B cell (primary cell): ENCODE results near the gene THSD4. TPM values are rescaled to one million over a fixed set of nuclear protein-coding genes. Genes with fewer than 3 reads are reported as not detected.
"Not testable (repeated sequence)": the region's sequence is repeated elsewhere in the genome, so short reads cannot be mapped to it uniquely, and the experiment has no call there.

Source experiments
- ATAC-seq: fragments of 200-7000 bp; cut with Tn5 transposase; one replicate; pipeline ENCODE4 v1.10.0; 2021; ENCODE audit warnings: low read depth, mild to moderate bottlenecking, moderate number of reproducible peaks, moderate library complexity
- CTCF ChIA-PET: fragments of 350-600 bp; sonication (Branson Sonifier 250); formaldehyde crosslinking; loops from one replicate; lab custom pipeline; 2021; ENCODE audit warnings: antibody characterized with exemption, inconsistent platforms; lab: Charles Lee
- POLR2A ChIA-PET: fragments of 350-600 bp; sonication (Branson Sonifier 250); formaldehyde crosslinking; loops from one replicate; lab custom pipeline; 2021; ENCODE audit warnings: antibody characterized with exemption; lab: Charles Lee
- DNase-seq: peaks from one replicate; pipeline ENCODE4 v3.0.0; 2013
- H2AFZ ChIP-seq: 2 replicates; pipeline ENCODE4 v1.6.1; 2012; ENCODE audit warnings: mild to moderate bottlenecking, low read depth, low read length; ENCODE audit not compliant: insufficient read depth, poor library complexity, severe bottlenecking
- H3K27ac ChIP-seq, 2 donors: 1 replicate in 1 of 2; 2 replicates in 1 of 2; pipeline ENCODE4 v1.5.1; 2012 to 2013; ENCODE audit warnings: low read length in 2 of 2, mild to moderate bottlenecking in 2 of 2, moderate library complexity in 1 of 2
- H3K27me3 ChIP-seq, 4 experiments: fragments of 200-600 bp in 1 of 4; sonication (generic) in 1 of 4; replicated peaks in 1 of 4; 1 replicate in 2 of 4; 2 replicates in 2 of 4; pipeline versions ENCODE4 v1.6.1 to v1.7.0; 2013 to 2016; ENCODE audit warnings: low read length in 3 of 4, mild to moderate bottlenecking in 2 of 4, mixed read lengths in 1 of 4, moderate library complexity in 1 of 4; ENCODE audit not compliant: insufficient read depth in 4 of 4, control insufficient read depth in 3 of 4; ENCODE audit errors: control extremely low read depth in 1 of 4
- H3K36me3 ChIP-seq, 2 experiments: replicated peaks in 1 of 2; 1 replicate in 1 of 2; 2 replicates in 1 of 2; pipeline versions ENCODE4 v1.6.1 to v1.7.1; 2013; ENCODE audit warnings: low read length in 1 of 2; ENCODE audit not compliant: insufficient read depth in 2 of 2, control insufficient read depth in 1 of 2; ENCODE audit errors: control extremely low read depth in 1 of 2, extremely low read depth in 1 of 2
- H3K4me1 ChIP-seq, 2 donors: fragments of 200-600 bp in 1 of 2; sonication (generic) in 1 of 2; 1 replicate in 1 of 2; 2 replicates in 1 of 2; pipeline versions ENCODE4 v1.5.1 to v1.6.1; 2013 to 2017; ENCODE audit warnings: low read length in 2 of 2; ENCODE audit not compliant: control insufficient read depth in 2 of 2, insufficient read depth in 2 of 2
- H3K4me2 ChIP-seq: replicated peaks from 2 replicates; pipeline ENCODE3; 2012; ENCODE audit warnings: mild to moderate bottlenecking, low read depth, low read length; ENCODE audit not compliant: poor library complexity, severe bottlenecking
- H3K4me3 ChIP-seq, 5 experiments: fragments of 200-600 bp in 1 of 5; sonication (generic) in 1 of 5; 1 replicate in 3 of 5; 2 replicates in 2 of 5; pipeline versions ENCODE4 v1.5.1 to v1.7.0; 2011 to 2016; ENCODE audit warnings: low read length in 4 of 5, mild to moderate bottlenecking in 4 of 5, low read depth in 2 of 5, control low read depth in 1 of 5, moderate library complexity in 1 of 5; ENCODE audit not compliant: insufficient read depth in 1 of 5; ENCODE audit errors: control extremely low read depth in 1 of 5, extremely low read depth in 1 of 5
- H3K79me2 ChIP-seq: fragments of 200-600 bp; sonication (generic); one replicate; pipeline ENCODE4 v1.6.0; 2016; ENCODE audit warnings: low read length; ENCODE audit not compliant: control insufficient read depth, insufficient read depth
- H3K9ac ChIP-seq: fragments of 200-600 bp; sonication (generic); 2 replicates; pipeline ENCODE4 v1.6.1; 2017; ENCODE audit warnings: mild to moderate bottlenecking, low read length, moderate library complexity
- H3K9me3 ChIP-seq, 3 donors: one replicate each; pipeline versions ENCODE4 v1.6.1 to v1.7.1; 2013; ENCODE audit warnings: low read length in 2 of 3; ENCODE audit not compliant: control insufficient read depth in 2 of 3, insufficient read depth in 1 of 3; ENCODE audit errors: control extremely low read depth in 1 of 3
- H4K20me1 ChIP-seq: 2 replicates; pipeline ENCODE4 v1.6.0; 2012; ENCODE audit warnings: mild to moderate bottlenecking, low read length; ENCODE audit not compliant: insufficient read depth, control insufficient read depth, poor library complexity, severe bottlenecking
- H3K27ac Mint-ChIP-seq: one replicate; pipeline ENCODE4 v1.8.0; 2021; ENCODE audit warnings: mixed read lengths
- H3K27me3 Mint-ChIP-seq: one replicate; pipeline ENCODE4 v1.8.0; 2021; ENCODE audit warnings: mixed read lengths
- H3K4me1 Mint-ChIP-seq: one replicate; pipeline ENCODE4 v1.8.0; 2021; ENCODE audit warnings: mixed read lengths
- H3K4me3 Mint-ChIP-seq: one replicate; pipeline ENCODE4 v1.8.0; 2021; ENCODE audit warnings: mixed read lengths
- H3K9me3 Mint-ChIP-seq: one replicate; pipeline ENCODE4 v1.8.0; 2022; ENCODE audit warnings: mixed read lengths; ENCODE audit not compliant: insufficient read depth
- EZH2 ChIP-seq: IDR thresholded peaks from 2 replicates; pipeline ENCODE4 v1.6.1; 2012; ENCODE audit warnings: borderline replicate concordance, low read depth, mild to moderate bottlenecking, moderate library complexity, low read length; ENCODE audit not compliant: insufficient read depth, poor library complexity, severe bottlenecking
- WGBS: methylation state at CpG from one replicate; pipeline ENCODE4 v1.1.5; 2013; ENCODE audit warnings: missing lambda C conversion rate; ENCODE audit not compliant: insufficient coverage; 5-methylcytosine and 5-hydroxymethylcytosine counted together
- intact Hi-C: fragments of 100-400 bp; cut with micrococcal nuclease; formaldehyde crosslinking; loops from one replicate; pipeline ENCODE4 v1.10.0; 2022
- polyA plus RNA-seq: library from polyadenylated mRNA; depleted of rRNA; stranded (reverse); fragments of >200 nt; gene quantifications from 2 replicates; pipeline ENCODE4 v1.2.3, GENCODE V29; 2012
- total RNA-seq, 2 donors: library from RNA; stranded (reverse); fragments of 120-200 nt in 1 of 2; gene quantifications; 1 replicate in 1 of 2; 2 replicates in 1 of 2; pipeline versions ENCODE4 v1.2.3 to v1.2.4, GENCODE V29; 2013 to 2022
- TF ChIP-seq, protein P1 (sequence below): fragments of 200-600 bp; IDR thresholded peaks from one replicate; pipeline ENCODE4 v1.8.0; 2022; ENCODE audit warnings: antibody characterized with exemption, mild to moderate bottlenecking

The THSD4 gene
- total and polyA plus RNA-seq, 2 donors (not counting 1 experiment from before 2014, with no cell fraction given) = not detected

DNA sequence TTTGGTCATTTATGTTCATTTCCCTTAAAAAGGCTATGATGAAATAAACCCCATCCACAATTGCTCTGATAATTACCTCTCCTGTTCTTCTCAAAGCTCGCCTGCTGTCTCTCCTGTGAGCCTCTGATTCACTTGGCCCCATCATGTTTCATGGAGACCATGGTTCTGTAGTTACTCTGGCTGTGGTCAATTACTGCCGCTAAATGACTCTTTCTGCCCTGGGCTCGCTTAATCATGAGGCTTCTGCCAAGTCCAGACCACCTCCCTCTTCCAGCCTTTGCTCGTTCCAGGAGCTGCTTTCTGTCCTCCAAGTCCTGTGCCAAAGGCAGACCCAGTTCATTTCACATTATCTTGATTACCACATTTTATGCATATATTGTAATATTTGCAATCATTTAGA is 91.9 kb downstream of the THSD4 start:
- Histone ChIP-seq H3K4me2 (no peak overlapping the region), H2AFZ (no peak overlapping the region), H3K36me3 (no peaks in the 10 kb centered on the region), H3K4me3 (no peak overlapping the region), H3K27ac (no peak overlapping the region), H3K9me3 (no peaks in the 10 kb centered on the region), H4K20me1 (no peaks in the 10 kb centered on the region), H3K9ac (no peak overlapping the region), H3K4me1 (no peaks in the 10 kb centered on the region), H3K79me2 (no peaks in the 10 kb centered on the region), H3K27me3 (peaks cover 0 to 4% (median 0%) of the 10 kb centered on the region in 4 experiments)
- ATAC-seq (no peak), DNase-seq (no peak)
- no peaks in the 10 kb centered on the region for H3K4me1 Mint-ChIP-seq
- 84% methylated on average over 3 of the region's 4 CpGs for WGBS
- intact Hi-C loops = no loop called here
- TF ChIP-seq EZH2 = no peak
- TF ChIP-seq, protein P1, sequence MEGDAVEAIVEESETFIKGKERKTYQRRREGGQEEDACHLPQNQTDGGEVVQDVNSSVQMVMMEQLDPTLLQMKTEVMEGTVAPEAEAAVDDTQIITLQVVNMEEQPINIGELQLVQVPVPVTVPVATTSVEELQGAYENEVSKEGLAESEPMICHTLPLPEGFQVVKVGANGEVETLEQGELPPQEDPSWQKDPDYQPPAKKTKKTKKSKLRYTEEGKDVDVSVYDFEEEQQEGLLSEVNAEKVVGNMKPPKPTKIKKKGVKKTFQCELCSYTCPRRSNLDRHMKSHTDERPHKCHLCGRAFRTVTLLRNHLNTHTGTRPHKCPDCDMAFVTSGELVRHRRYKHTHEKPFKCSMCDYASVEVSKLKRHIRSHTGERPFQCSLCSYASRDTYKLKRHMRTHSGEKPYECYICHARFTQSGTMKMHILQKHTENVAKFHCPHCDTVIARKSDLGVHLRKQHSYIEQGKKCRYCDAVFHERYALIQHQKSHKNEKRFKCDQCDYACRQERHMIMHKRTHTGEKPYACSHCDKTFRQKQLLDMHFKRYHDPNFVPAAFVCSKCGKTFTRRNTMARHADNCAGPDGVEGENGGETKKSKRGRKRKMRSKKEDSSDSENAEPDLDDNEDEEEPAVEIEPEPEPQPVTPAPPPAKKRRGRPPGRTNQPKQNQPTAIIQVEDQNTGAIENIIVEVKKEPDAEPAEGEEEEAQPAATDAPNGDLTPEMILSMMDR = no peak
- H3K9me3 Mint-ChIP-seq = no peaks in the 10 kb centered on the region
- H3K27me3 Mint-ChIP-seq = no peaks in the 10 kb centered on the region
- POLR2A ChIA-PET = no interaction called here
- CTCF ChIA-PET = interaction anchor here (1.2 kb wide), 1 partner anchor 21 kb away, joined by 3 read pairs; no protein-coding TSS in a partner anchor
- H3K4me3 Mint-ChIP-seq = no peak overlapping the region
- H3K27ac Mint-ChIP-seq = no peak overlapping the region

DNA sequence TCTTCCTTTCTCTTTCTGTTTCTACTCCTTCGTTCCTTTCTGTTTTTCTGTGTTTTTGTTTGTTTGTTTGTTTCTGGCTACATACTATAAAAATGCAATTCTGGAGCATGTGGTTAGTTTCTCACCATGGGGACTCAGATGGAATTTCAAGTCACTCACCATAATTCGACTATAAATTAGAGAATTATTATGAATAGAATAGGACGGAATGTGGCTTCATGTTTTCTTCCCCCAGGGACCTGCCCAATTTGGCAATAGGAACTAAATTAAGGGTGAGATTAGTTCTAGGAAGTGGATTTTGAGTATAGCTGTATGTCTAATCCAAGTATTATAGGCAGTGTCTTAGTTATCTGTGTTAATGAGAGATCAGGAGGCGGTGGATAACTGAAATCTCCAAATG is 96.9 kb downstream of the THSD4 start:
- no peaks in the 10 kb centered on the region for H3K4me1 Mint-ChIP-seq
- DNase-seq (no peak), ATAC-seq (no peak)
- H4K20me1 ChIP-seq = no peaks in the 10 kb centered on the region
- TF ChIP-seq EZH2 = no peak
- TF ChIP-seq, protein P1 = no peak
- H2AFZ ChIP-seq = no peak overlapping the region
- H3K27ac Mint-ChIP-seq = no peak overlapping the region
- H3K4me1 ChIP-seq = no peaks in the 10 kb centered on the region
- intact Hi-C loops = no loop called here
- no peak overlapping the region for H3K27ac ChIP-seq
- H3K9me3 ChIP-seq = peaks cover 0 to 9% (median 0%) of the 10 kb centered on the region in 3 donors
- peaks cover 0 to 4% (median 0%) of the 10 kb centered on the region in 4 experiments for H3K27me3 ChIP-seq
- H3K9me3 Mint-ChIP-seq = peaks cover 2% of the 10 kb centered on the region
- no CpG with 5 or more reads among the region's 4 CpGs for WGBS
- H3K4me3 ChIP-seq = no peak overlapping the region
- no peaks in the 10 kb centered on the region for H3K79me2 ChIP-seq
- no peak overlapping the region for H3K9ac ChIP-seq
- H3K4me3 Mint-ChIP-seq = no peak overlapping the region
- H3K4me2 ChIP-seq = no peak overlapping the region
- no peaks in the 10 kb centered on the region for H3K36me3 ChIP-seq
- ChIA-PET CTCF (no interaction called here), POLR2A (no interaction called here)
- H3K27me3 Mint-ChIP-seq = peaks cover 5% of the 10 kb centered on the region

DNA sequence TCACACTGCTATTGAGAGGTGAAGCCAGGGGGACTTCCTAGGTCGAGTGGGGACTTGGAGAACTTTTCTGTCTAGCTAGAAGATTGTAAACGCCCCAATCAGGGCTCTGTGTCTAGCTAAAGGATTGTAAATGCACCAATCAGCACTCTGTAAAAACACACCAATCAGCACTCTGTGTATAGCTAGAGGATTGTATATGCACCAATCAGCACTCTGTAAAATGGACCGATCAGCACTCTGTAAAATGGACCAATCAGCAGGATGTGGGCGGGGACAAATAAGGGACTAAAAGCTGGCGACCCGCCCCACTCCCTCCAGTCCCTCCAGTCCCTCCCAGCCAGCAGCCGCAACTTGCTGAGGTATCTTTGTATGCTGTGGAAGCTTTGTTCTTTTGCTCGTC is 98.7 kb downstream of the THSD4 start:
- H3K79me2 ChIP-seq, H3K9ac ChIP-seq, H3K27ac ChIP-seq, H3K4me1 ChIP-seq, H3K27me3 ChIP-seq, ATAC-seq, intact Hi-C loops, H3K4me2 ChIP-seq, H2AFZ ChIP-seq, H3K9me3 ChIP-seq, H3K4me3 Mint-ChIP-seq, H3K9me3 Mint-ChIP-seq, H3K4me1 Mint-ChIP-seq, CTCF ChIA-PET, DNase-seq, H3K27ac Mint-ChIP-seq, H3K4me3 ChIP-seq, H4K20me1 ChIP-seq, H3K27me3 Mint-ChIP-seq, H3K36me3 ChIP-seq, POLR2A ChIA-PET: not testable (repeated sequence)
- WGBS = 89% methylated on average over 1 of the region's 8 CpGs
